GM21423 (cell line): Measurements from ENCODE around the gene PCDHGB4.
A peak's percentile ranks its signal among the peaks of the same experiment; 100 is the strongest.
"Not testable (repeated sequence)": the region's sequence is repeated elsewhere in the genome, so short reads cannot be mapped to it uniquely, and the experiment has no call there.

ENCODE experiments used
- ATAC-seq: cut with Tn5 transposase; IDR thresholded peaks from one replicate; pipeline ENCODE4 v1.9.1; 2021; ENCODE audit warnings: mild to moderate bottlenecking, moderate library complexity; ENCODE audit not compliant: unreplicated experiment

PCDHGB4 gene

DNA sequence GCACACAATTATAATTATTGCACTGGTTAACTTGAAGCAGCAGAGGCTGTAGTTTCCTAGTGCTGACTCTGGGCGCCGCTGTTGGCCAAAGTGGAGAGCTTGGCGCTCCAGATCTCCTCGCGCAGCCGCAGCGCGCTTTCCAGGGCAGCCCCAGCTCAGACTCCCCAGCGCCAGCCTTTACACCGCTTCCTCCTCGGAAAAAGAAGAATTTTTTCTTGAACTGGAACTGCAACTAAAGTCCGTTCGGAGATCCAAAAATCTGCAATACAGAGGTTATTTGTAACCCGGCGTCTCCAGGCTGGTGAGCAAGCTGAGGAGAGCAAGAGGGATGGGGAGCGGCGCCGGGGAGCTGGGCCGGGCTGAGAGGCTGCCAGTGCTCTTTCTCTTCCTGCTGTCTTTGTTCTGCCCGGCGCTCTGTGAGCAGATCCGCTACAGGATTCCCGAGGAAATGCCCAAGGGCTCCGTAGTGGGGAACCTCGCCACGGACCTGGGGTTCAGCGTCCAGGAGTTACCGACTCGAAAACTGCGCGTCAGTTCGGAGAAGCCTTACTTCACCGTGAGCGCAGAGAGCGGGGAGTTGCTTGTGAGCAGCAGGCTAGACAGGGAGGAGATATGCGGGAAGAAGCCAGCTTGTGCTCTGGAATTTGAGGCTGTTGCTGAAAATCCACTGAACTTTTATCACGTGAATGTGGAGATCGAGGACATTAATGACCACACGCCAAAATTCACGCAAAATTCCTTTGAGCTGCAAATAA lies at the start of gene PCDHGB4:
PCDHGB4 (plus strand) TSS at position 142 of the 755 bp plus-strand sequence; CDS start at position 329, 187 bp downstream.
- peak; percentile 79 for ATAC-seq

DNA sequence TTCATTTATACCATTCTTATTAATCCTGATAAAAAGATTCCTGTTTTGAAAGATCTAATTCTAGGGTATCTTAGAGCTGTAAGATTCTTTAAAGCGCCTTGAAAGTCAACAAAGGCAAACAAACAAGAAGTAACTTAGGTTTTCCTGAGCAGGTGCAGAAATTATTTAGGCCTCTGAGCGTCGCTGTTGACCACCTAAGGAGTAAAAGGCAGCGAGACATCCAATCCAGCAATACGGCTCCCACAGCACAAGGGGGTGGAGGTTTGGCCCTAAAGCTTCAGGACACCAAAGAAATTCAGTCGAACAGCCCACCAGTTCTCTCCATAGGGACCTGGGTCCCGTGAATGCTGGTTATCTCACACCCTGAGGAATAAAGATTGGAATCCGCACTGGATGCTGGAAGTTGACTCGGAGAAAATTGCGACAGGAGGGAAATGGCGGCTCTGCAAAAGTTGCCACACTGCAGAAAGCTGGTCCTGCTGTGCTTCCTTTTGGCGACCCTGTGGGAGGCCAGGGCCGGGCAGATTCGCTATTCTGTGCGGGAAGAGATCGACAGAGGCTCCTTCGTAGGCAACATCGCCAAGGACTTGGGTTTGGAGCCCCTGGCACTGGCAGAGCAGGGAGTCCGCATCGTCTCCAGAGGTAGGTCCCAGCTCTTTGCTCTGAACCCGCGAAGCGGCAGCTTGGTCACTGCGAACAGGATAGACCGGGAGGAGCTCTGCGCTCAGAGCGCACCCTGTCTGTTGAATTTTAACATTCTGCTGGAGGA lies 48.8 kb upstream of the PCDHGB4 start, which contains the start of gene PCDHGA2:
PCDHGA2 (plus strand) TSS at position 223 of the 769 bp plus-strand sequence.
- ATAC-seq = no peak

DNA sequence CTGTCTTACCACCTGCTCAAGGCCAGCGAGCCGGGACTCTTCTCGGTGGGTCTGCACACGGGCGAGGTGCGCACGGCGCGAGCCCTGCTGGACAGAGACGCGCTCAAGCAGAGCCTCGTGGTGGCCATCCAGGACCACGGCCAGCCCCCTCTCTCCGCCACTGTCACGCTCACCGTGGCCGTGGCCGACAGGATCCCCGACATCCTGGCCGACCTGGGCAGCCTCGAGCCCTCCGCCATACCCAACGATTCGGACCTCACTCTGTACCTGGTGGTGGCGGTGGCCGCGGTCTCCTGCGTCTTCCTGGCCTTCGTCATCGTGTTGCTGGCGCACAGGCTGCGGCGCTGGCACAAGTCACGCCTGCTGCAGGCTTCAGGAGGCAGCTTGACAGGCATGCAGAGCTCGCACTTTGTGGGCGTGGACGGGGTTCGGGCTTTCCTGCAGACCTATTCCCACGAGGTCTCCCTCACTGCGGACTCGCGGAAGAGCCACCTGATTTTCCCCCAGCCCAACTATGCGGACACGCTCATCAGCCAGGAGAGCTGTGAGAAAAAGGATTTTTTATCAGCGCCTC lies 46.6 kb upstream of the PCDHGB4 start:
- ATAC-seq = not testable (repeated sequence)

DNA sequence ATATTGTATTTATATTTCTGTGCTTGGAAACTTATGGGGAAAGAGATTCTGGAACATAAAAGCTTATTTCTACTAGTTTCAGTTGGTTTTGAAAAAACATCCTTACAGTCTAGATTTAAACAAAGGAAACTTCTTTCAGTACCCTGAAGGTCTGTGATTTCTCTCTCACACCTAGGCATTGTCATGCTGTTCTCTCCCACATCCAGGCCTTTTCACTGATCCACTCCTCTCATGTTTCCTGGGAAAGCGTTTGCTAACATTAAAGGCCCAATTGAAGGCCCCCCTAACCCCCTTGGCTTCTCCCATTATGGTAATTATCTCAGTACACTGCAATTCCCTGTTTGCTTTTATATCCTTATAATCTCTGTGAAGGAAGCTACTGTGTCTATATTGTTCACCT lies 44.7 kb upstream of the PCDHGB4 start:
- ATAC-seq = no peak

DNA sequence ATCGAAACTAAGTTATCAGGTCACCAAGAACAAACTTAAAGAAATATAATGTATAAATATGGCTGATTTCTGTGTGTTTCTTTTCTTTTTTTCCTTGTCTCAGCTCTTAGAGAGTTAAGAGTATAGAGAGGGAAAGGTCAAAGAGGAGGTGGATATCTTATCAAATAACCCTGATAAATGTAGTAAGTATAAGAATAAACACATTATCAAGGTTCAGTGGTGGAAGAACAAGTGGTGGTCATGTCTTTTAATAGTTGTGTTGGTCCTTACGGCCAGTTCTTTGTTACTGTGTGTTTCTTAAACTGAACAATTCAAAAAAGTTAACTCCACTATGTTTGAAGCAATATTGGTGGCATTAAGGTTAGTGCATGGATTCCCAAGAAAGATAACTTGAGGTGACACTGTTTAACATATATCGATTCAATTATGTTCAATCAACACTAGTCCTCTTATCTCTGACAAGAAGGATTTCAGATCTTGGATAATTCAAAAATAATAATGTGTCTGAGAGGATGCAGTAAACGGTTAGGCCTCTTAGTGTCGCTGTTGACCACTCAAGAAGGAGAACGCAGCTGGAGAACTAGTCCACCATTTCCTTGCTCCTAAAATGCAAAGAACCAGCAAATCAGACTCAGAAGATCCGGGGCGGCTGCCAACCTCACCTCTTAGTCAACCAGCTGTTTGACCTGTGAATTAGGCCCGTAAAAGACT lies 44.1 kb upstream of the PCDHGB4 start, which contains the start of gene PCDHGA3:
PCDHGA3 (plus strand) TSS at position 588 of the 711 bp plus-strand sequence. CDS start 205 bp downstream, outside the sequence.
- no peak for ATAC-seq

DNA sequence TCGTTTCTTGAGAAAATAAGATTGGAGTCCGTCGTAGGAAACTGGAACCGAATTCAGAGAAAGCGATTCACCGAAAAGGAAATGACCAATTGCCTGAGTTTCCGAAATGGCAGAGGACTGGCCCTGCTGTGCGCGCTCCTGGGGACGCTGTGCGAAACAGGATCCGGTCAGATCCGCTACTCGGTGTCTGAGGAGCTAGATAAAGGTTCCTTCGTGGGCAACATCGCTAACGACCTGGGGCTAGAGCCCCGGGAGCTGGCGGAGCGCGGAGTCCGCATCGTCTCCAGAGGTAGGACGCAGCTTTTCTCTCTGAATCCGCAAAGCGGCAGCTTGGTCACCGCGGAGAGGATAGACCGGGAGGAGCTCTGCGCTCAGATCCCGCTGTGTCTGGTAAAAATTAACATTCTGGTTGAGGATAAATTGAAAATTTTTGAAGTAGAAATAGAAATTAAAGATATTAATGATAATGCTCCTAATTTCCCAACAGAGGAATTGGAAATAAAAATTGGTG lies 43.5 kb upstream of the PCDHGB4 start:
- no peak for ATAC-seq

DNA sequence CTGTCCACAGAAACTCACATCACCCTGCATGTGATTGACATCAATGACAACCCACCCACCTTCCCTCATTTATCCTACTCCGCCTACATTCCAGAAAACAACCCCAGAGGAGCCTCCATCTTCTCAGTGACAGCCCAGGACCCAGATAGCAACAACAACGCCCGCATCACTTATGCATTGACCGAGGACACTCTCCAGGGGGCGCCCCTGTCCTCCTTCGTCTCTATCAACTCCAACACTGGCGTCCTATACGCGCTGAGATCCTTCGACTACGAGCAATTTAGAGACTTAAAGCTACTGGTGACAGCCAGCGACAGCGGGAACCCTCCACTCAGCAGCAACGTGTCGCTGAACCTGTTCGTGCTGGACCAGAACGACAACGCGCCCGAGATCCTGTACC lies 42.2 kb upstream of the PCDHGB4 start:
- no peak for ATAC-seq

DNA sequence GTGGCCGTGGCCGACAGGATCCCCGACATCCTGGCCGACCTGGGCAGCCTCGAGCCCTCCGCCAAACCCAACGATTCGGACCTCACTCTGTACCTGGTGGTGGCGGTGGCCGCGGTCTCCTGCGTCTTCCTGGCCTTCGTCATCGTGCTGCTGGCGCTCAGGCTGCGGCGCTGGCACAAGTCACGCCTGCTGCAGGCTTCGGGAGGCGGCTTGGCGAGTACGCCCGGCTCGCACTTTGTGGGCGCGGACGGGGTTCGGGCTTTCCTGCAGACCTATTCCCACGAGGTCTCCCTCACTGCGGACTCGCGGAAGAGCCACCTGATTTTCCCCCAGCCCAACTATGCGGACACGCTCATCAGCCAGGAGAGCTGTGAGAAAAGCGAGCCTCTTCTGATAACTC lies 41.5 kb upstream of the PCDHGB4 start:
- ATAC-seq = not testable (repeated sequence)

DNA sequence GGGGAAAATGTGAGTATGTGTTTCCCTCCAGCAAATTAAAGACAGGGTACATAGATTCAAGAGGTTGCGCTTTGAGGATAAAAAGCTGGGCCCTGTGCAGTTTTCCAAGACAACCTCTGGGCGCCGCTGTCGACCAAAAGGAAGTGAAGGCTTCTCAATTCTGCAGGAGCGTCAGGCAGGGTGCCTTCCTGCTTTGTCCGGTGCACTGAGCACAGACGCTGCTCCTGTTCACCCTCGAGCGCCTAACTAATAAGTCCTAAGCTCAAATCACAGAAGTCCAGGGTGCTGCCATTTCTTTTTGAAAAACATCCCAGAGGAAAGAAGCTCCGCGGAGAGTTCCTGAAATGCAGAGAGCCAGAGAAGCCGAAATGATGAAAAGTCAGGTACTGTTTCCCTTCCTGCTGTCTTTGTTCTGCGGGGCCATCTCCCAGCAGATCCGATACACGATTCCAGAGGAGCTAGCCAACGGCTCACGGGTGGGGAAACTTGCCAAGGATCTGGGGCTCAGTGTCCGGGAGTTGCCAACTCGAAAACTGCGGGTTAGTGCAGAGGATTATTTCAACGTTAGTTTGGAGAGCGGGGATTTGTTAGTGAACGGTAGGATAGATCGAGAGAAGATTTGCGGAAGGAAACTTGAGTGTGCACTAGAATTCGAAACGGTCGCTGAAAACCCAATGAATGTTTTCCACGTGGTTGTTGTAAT lies 37.4 kb upstream of the PCDHGB4 start, which contains the start of gene PCDHGB1:
PCDHGB1 (plus strand) TSS at position 183 of the 703 bp plus-strand sequence; CDS start at position 345, 162 bp downstream.
- ATAC-seq = peak; percentile 53

DNA sequence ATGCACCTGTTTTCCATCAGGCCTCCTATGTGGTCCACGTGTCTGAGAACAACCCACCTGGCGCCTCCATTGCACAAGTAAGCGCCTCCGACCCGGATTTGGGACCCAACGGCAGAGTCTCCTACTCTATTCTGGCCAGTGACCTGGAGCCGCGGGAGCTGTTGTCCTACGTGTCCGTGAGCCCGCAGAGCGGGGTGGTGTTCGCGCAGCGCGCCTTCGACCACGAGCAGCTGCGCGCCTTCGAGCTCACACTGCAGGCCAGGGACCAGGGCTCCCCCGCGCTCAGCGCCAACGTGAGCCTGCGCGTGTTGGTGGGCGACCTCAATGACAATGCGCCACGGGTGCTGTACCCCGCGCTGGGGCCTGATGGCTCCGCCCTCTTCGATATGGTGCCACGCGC lies 35.9 kb upstream of the PCDHGB4 start:
- no peak for ATAC-seq

DNA sequence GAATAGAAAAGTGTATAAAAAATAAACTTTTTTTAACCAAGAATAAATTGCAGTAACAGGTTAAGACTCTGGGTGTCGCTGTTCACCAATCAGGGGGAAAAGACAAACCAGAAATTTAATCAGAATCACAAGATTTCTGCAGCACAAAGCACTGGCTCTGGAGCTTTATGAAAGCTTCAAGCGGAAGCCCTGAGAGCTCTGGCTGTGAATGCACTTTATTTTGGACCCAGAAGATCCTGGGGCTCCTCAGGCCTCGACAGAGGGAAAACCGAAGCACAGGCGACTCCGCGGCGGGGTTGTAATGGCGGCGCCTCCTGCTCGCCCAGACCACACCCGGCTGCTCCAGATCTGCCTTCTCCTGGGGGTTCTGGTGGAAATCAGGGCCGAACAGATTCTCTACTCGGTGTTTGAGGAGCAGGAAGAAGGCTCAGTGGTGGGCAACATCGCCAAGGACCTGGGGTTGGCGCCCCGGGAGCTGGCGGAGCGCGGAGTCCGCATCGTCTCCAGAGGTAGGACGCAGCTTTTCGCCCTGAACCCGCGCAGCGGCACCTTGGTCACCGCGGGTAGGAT lies 32.5 kb upstream of the PCDHGB4 start, which contains the start of gene PCDHGA4:
PCDHGA4 (plus strand) TSS at position 122 of the 570 bp plus-strand sequence; CDS start at position 209, 87 bp downstream.
- ATAC-seq = no peak

DNA sequence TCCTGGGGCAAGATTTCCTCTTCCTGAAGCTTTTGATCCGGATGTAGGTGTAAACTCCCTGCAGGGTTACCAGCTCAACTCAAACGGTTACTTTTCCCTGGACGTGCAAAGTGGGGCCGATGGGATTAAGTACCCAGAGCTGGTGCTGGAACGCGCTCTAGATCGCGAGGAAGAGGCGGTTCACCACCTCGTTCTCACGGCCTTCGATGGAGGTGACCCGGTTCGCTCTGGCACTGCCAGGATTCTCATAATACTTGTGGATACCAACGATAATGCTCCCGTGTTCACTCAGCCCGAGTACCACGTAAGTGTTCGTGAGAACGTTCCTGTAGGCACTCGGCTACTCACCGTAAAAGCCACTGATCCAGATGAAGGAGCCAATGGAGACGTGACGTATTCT lies 31.9 kb upstream of the PCDHGB4 start:
- ATAC-seq = no peak

DNA sequence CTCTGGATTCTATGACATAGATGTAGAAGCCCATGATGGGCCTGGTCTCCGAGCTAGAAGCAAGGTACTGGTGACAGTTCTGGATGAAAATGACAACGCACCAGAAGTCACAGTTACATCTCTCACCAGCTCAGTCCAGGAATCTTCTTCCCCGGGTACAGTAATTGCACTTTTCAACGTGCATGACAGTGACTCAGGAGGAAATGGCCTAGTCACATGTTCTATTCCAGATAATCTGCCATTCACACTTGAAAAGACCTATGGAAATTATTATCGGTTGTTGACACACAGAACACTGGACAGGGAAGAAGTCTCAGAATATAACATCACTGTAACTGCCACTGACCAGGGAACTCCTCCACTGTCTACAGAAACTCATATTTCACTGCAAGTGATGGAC lies 31.4 kb upstream of the PCDHGB4 start:
- ATAC-seq = no peak

DNA sequence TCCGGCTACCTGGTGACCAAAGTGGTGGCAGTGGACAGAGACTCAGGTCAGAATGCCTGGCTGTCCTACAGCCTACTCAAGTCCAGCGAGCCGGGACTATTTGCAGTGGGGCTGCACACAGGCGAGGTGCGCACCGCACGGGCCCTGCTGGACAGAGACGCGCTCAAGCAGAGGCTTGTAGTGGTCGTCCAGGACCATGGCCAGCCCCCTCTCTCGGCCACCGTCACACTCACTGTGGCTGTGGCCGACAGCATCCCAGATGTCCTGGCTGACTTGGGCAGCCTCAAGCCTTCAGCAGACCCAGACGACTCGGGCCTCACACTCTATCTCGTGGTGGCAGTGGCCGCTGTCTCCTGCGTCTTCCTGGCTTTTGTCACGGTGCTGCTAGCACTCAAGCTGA lies 30.5 kb upstream of the PCDHGB4 start:
- ATAC-seq = no peak

DNA sequence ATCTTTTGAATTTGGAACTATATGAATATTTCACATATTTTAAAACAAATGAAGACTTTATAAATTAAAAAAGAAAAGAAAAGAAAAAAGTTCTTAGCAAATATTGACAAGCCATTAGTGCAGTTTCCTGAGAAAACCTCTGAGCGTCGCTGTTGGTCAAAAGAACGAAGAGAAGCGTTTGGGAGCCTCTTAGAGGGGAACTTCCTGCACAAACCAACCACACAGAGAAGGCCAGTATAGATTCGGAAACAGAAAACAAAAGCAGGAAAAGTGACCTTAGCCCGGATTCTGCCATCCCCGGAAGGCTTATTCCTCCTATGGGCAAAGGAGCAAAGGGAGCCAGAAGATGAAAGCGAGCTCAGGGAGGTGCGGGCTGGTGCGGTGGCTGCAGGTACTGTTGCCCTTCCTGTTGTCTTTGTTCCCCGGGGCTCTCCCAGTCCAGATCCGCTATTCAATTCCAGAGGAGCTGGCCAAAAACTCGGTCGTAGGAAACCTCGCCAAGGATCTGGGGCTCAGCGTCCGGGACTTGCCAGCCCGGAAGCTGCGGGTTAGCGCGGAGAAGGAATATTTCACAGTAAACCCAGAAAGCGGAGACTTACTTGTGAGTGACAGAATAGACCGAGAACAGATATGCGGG lies 27.6 kb upstream of the PCDHGB4 start, which contains the start of gene PCDHGB2:
PCDHGB2 (plus strand) TSS at position 205 of the 637 bp plus-strand sequence; CDS start at position 347, 142 bp downstream.
- ATAC-seq = peak; percentile 63

DNA sequence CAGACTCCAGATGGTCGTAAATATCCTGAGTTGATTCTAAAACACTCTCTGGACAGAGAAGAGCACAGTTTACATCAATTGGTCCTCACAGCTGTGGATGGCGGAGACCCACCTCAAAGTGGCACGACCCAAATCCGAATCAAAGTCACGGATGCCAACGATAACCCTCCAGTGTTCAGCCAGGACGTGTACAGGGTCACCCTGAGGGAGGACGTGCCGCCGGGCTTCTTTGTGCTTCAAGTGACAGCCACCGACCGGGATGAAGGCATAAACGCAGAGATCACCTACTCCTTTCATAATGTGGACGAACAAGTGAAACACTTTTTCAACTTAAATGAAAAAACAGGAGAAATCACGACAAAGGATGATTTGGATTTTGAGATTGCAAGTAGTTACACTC lies 26.8 kb upstream of the PCDHGB4 start:
- no peak for ATAC-seq

DNA sequence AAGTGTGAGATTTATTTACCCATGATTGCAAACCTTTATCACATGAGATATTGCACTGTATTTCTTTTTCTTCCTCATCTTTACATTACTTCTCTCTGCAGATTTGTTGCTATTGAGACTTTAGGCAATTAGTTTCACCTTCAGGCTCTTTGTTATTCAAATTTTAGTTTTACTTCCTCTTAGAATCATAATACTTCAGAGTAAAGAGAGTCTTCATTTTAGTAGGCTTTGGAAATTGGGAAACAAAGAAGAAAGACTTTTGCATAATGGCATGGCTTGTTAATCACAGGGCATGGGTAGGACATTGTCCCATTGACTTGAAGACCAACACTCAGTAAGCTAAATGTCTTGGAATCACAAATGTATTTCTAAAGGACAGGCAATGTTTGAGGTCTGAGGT lies 24.8 kb upstream of the PCDHGB4 start:
- ATAC-seq = no peak

DNA sequence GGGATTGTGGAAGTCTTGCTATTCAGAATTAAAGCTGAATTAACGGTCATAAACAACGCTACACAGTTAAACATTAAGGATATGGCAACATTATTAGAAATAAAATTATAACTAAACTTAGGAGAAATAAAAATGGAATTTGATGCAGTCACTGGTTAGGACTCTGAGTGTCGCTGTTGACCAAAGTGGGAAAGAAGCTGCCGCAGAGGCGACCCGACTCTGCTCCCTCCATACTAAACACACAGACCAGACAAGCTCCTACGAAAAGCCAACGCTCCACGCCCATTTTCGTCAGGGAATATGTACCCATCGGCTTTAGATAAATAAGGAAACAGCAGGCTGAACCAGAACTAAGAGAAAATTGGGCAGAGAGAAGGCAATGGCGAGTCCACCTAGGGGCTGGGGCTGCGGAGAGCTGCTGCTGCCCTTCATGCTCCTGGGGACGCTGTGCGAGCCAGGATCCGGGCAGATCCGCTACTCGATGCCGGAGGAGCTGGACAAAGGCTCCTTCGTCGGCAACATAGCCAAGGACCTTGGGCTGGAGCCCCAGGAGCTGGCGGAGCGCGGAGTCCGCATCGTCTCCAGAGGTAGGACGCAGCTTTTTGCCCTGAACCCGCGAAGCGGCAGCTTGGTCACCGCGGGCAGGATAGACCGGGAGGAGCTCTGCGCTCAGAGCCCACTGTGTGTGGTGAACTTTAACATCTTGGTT lies 23.4 kb upstream of the PCDHGB4 start, which contains the start of gene PCDHGA5:
PCDHGA5 (plus strand) TSS at position 211 of the 709 bp plus-strand sequence; CDS start at position 380, 169 bp downstream.
- no peak for ATAC-seq
